Stomach (tissue), 4 donors: Measurements from ENCODE around the gene ADH7.

Source experiments
- CTCF ChIP-seq, 7 experiments: fragments of 450-650 bp in 4 of 7; fragments of 200-600 bp in 3 of 7; sonication (generic) in 3 of 7; IDR thresholded peaks; one replicate each; pipeline ENCODE4 v1.5.1; 2016 to 2019; ENCODE audit warnings: antibody characterized with exemption in 7 of 7, control low read depth in 2 of 7, mild to moderate bottlenecking in 1 of 7
- EP300 ChIP-seq: sonication (generic); formaldehyde crosslinking; IDR thresholded peaks from one replicate; pipeline ENCODE4 v1.6.1; 2017; ENCODE audit warnings: antibody characterized with exemption

GRCh38 chr4:99403380-99404184, 31.6 kb downstream of the ADH7 start:
- no peak for TF ChIP-seq EP300
- TF ChIP-seq CTCF (IDR thresholded peaks at IDR 0.05) = no peak
